Spleen (tissue), 11 donors: ENCODE data around the gene NXN. TPM values are rescaled to one million over a fixed set of nuclear protein-coding genes. Genes with fewer than 3 reads are reported as not detected.

Experiments used
- DNase-seq: peaks from one replicate; pipeline ENCODE4 v3.0.0-alpha.2; 2020
- H3K27ac ChIP-seq, 8 donors: fragments of 200-600 bp; sonication (generic) in 7 of 8; 1 replicate in 4 of 8; 2 replicates in 4 of 8; pipeline versions ENCODE4 v1.5.0 to v1.8.0; 2016 to 2021; ENCODE audit warnings: inconsistent platforms in 4 of 8, mild to moderate bottlenecking in 4 of 8, moderate library complexity in 1 of 8
- H3K27me3 ChIP-seq, 7 donors: fragments of 200-600 bp; sonication (generic) in 6 of 7; replicated peaks in 1 of 7; 1 replicate in 4 of 7; 2 replicates in 3 of 7; pipeline versions ENCODE4 v1.5.0 to v1.8.0; 2016 to 2021; ENCODE audit warnings: inconsistent platforms in 3 of 7, mild to moderate bottlenecking in 1 of 7
- H3K36me3 ChIP-seq, 6 donors: fragments of 200-600 bp; sonication (generic) in 5 of 6; 1 replicate in 4 of 6; 2 replicates in 2 of 6; pipeline versions ENCODE4 v1.5.0 to v1.8.0; 2016 to 2021; ENCODE audit warnings: inconsistent platforms in 2 of 6
- H3K4me1 ChIP-seq, 6 donors: fragments of 200-600 bp; sonication (generic) in 5 of 6; 1 replicate in 3 of 6; 2 replicates in 3 of 6; pipeline versions ENCODE4 v1.5.0 to v1.8.0; 2016 to 2021; ENCODE audit warnings: inconsistent platforms in 3 of 6
- H3K4me3 ChIP-seq, 8 donors: fragments of 200-600 bp; sonication (generic) in 7 of 8; 1 replicate in 4 of 8; 2 replicates in 4 of 8; pipeline versions ENCODE4 v1.5.0 to v1.8.0; 2016 to 2021; ENCODE audit warnings: inconsistent platforms in 4 of 8, mild to moderate bottlenecking in 4 of 8, moderate library complexity in 2 of 8
- H3K9me3 ChIP-seq, 8 donors: fragments of 200-600 bp; sonication (generic) in 7 of 8; 1 replicate in 4 of 8; 2 replicates in 4 of 8; pipeline versions ENCODE4 v1.5.0 to v1.8.0; 2016 to 2021; ENCODE audit warnings: inconsistent platforms in 4 of 8
- CTCF ChIP-seq, 11 experiments: fragments of 200-600 bp in 7 of 11; fragments of 450-650 bp in 4 of 11; sonication (generic) in 4 of 11; IDR thresholded peaks in 8 of 11; conservative IDR thresholded peaks in 3 of 11; 1 replicate in 7 of 11; 2 replicates in 4 of 11; pipeline versions ENCODE4 v1.4.0 to v1.8.0; 2016 to 2021; ENCODE audit warnings: antibody characterized with exemption in 11 of 11, inconsistent platforms in 4 of 11, mild to moderate bottlenecking in 1 of 11
- POLR2A ChIP-seq, 3 donors: fragments of 450-650 bp; IDR thresholded peaks; one replicate each; pipeline ENCODE4 v1.5.1; 2017; ENCODE audit warnings: antibody characterized with exemption in 3 of 3, mild to moderate bottlenecking in 1 of 3
- POLR2AphosphoS5 ChIP-seq, 3 donors: sonication (generic); formaldehyde crosslinking; IDR thresholded peaks; one replicate each; pipeline ENCODE4 v1.5.1; 2017; ENCODE audit warnings: antibody characterized with exemption in 3 of 3
- WGBS, 5 donors: extraction: QIAGEN DNeasy Blood & Tissue Kit in 3 of 5; methylation state at CpG; one replicate each; pipeline versions ENCODE4 v1.1.5 to v1.1.7; 2013 to 2018; 5-methylcytosine and 5-hydroxymethylcytosine counted together
- intact Hi-C: fragments of 100-400 bp; cut with DNase I; formaldehyde crosslinking; loops from one replicate; pipeline ENCODE4 v1.15.0; 2023; ENCODE audit warnings: low total_unique reads
- polyA plus RNA-seq, 3 donors: library from polyadenylated mRNA; stranded (reverse); fragments of 200-250 nt; gene quantifications; one replicate each; pipeline ENCODE4 v1.2.1, GENCODE V29; 2013
- total RNA-seq, 7 donors: library from RNA; depleted of rRNA in 3 of 7; stranded (reverse); fragments of >200 nt in 3 of 7; fragmentation: NEBNext Ultra II Directional in 4 of 7; extraction: Animal tissue kit (Norgen Biotek cat#: 25700) in 4 of 7; gene quantifications; one replicate each; pipeline versions ENCODE4 v1.1.0 to v1.2.1, GENCODE V29; 2016 to 2021
- donor health status: healthy with polysubstance abuse.
- donor health status: DM: no; HTN: no; CAD: no; lungs with moderate emphysema.
- donor health status: DM: no; HTN: no; CAD: no.
- donor health status: Bipolar disorder and iron deficiency.
- donor health status: healthy.
- donor health status: DM: no; HTN: no; CAD: no.
- donor health status: DM: yes; HTN: yes; CAD: no.

Gene NXN
- total and polyA plus RNA-seq, 10 donors = 3.9 to 21.4 (median 10.3) TPM

GRCh38 chr17:800446-801242, 178.9 kb downstream of the NXN start:
- Histone ChIP-seq H3K27ac (no peak overlapping the region), H3K9me3 (no peaks in the 10 kb centered on the region), H3K36me3 (no peaks in the 10 kb centered on the region), H3K4me3 (no peak overlapping the region), H3K27me3 (peaks cover 0 to 10% (median 0%) of the 10 kb centered on the region in 7 donors), H3K4me1 (peaks cover 0 to 14% (median 4%) of the 10 kb centered on the region in 6 donors)
- intact Hi-C loops = no loop called here
- peak; percentile 67 for DNase-seq
- 86 to 93% (median 90%) methylated on average over 36 to 39 of the region's 39 CpGs for WGBS, 5 donors
- TF ChIP-seq POLR2AphosphoS5 (IDR thresholded peaks at IDR 0.05) = no peak

GRCh38 chr17:799261-799660, 180.3 kb downstream of the NXN start:
- H3K36me3 ChIP-seq = no peaks in the 10 kb centered on the region
- no peaks in the 10 kb centered on the region for H3K9me3 ChIP-seq
- TF ChIP-seq CTCF (IDR thresholded peaks at IDR 0.05 in 8 of 11, conservative IDR thresholded peaks at IDR 0.05 in 3 of 11) (no peak), POLR2AphosphoS5 (IDR thresholded peaks at IDR 0.05) (no peak), POLR2A (IDR thresholded peaks at IDR 0.05) (no peak)
- H3K27me3 ChIP-seq = no peaks in the 10 kb centered on the region
- no peak overlapping the region for H3K4me3 ChIP-seq
- WGBS, 5 donors = 89 to 96% (median 95%) methylated on average over 11 of the region's 11 CpGs
- intact Hi-C loops = loop anchor here (5.0 kb wide), 1 partner anchor 183 kb away; no protein-coding TSS in a partner anchor
- no peak for DNase-seq
- H3K4me1 ChIP-seq = peaks cover 0 to 26% (median 15%) of the 10 kb centered on the region in 6 donors
- no peak overlapping the region for H3K27ac ChIP-seq

GRCh38 chr17:798246-798645, 181.3 kb downstream of the NXN start:
- no peak overlapping the region for H3K4me3 ChIP-seq
- TF ChIP-seq CTCF (IDR thresholded peaks at IDR 0.05 in 8 of 11, conservative IDR thresholded peaks at IDR 0.05 in 3 of 11) (no peak), POLR2AphosphoS5 (IDR thresholded peaks at IDR 0.05) (no peak), POLR2A (IDR thresholded peaks at IDR 0.05) (no peak)
- no peaks in the 10 kb centered on the region for H3K27me3 ChIP-seq
- H3K27ac ChIP-seq = no peak overlapping the region
- H3K36me3 ChIP-seq = peaks cover 0 to 5% (median 0%) of the 10 kb centered on the region in 6 donors
- intact Hi-C loops = loop anchor here (5.0 kb wide), 1 partner anchor 184 kb away; no protein-coding TSS in a partner anchor
- H3K9me3 ChIP-seq = no peaks in the 10 kb centered on the region
- peaks cover 0 to 26% (median 15%) of the 10 kb centered on the region in 6 donors for H3K4me1 ChIP-seq
- peak; percentile 16 for DNase-seq
- WGBS, 5 donors = 68 to 81% (median 80%) methylated on average over 11 of the region's 11 CpGs

- intact Hi-C loops = loop anchor here (5.0 kb wide), 1 partner anchor 185 kb away; no protein-coding TSS in a partner anchor
- TF ChIP-seq POLR2AphosphoS5 (IDR thresholded peaks at IDR 0.05) = peak; percentile 7 to 60 (median 54)
- TF ChIP-seq POLR2A (IDR thresholded peaks at IDR 0.05) = no peak
These were observed 182.2 kb downstream of the NXN start for GRCh38 chr17:797236-797840.

More at GRCh38 chr17:797236-797840, 182.2 kb downstream of the NXN start:
- no peaks in the 10 kb centered on the region for H3K9me3 ChIP-seq
- no peak overlapping the region for H3K4me3 ChIP-seq
- H3K36me3 ChIP-seq = peaks cover 0 to 15% (median 6%) of the 10 kb centered on the region in 6 donors
- WGBS, 5 donors = 61 to 81% (median 74%) methylated on average over 16 to 22 of the region's 22 CpGs
- H3K27me3 ChIP-seq = no peaks in the 10 kb centered on the region
- peak; percentile 68 for DNase-seq
- H3K4me1 ChIP-seq = peaks cover 0 to 26% (median 15%) of the 10 kb centered on the region in 6 donors
- peak overlapping the region in 3 of 8 donors; percentile 4 to 8 (median 6) for H3K27ac ChIP-seq
